ENCODE data around the gene CYGB. TPM values are rescaled to one million over a fixed set of nuclear protein-coding genes. Genes with fewer than 3 reads are reported as not detected.
A peak's percentile ranks its signal among the peaks of the same experiment; 100 is the strongest.

CYGB gene
- total RNA-seq, 3 donors from 2014 or later, result 5.9 to 37.4 (median 27.2) TPM

DNA sequence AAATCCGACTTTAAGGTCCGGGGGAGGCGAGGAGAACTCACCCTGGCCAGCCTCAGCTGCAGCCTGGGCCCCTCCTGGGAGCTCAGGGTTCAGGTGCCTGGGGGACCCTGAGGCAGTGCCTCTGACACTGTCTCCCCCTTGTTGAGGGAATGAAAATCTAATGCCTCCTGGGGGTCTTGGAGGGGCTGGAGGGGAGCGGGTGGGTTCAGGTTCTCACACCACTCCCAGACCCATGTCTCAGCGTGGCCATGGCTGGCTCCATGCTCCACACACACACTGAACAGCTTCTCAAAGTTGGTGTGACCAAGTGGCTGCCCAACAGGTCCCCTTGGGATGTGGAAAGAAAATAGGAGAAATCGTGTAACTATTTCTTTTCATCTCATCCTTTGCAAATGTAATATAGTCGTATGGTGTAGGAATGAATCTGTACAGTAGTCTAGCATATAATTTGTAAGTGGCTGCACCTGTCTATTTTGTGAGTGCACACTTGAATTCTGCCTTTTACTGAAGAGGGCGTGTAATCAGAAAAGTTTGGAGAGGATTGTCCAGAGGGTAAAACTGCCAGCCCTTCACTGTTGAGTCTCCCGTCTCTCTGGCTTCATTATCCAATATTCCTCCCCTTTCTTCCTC is 1.5 kb upstream of the CYGB start:
- Histone ChIP-seq H3K27me3 (peaks cover 0 to 7% of the 10 kb centered on the region in 2 donors), H3K4me3 (peak overlapping the region; percentile 48 to 86 (median 56)), H3K4me1 (peaks cover 0 to 8% of the 10 kb centered on the region in 2 donors), H3K9me3 (no peaks in the 10 kb centered on the region), H3K36me3 (no peaks in the 10 kb centered on the region), H3K27ac (peak overlapping the region; percentile 68 to 92)
- intact Hi-C loops (cut with DNase I; ENCODE audit: low total_unique reads), result loop anchor here (10.0 kb wide), 1 partner anchor 156 kb away; no protein-coding TSS in a partner anchor
- DNase-seq (ENCODE audit: low spot score in 2 of 2), result no peak
- TF ChIP-seq, protein P1, sequence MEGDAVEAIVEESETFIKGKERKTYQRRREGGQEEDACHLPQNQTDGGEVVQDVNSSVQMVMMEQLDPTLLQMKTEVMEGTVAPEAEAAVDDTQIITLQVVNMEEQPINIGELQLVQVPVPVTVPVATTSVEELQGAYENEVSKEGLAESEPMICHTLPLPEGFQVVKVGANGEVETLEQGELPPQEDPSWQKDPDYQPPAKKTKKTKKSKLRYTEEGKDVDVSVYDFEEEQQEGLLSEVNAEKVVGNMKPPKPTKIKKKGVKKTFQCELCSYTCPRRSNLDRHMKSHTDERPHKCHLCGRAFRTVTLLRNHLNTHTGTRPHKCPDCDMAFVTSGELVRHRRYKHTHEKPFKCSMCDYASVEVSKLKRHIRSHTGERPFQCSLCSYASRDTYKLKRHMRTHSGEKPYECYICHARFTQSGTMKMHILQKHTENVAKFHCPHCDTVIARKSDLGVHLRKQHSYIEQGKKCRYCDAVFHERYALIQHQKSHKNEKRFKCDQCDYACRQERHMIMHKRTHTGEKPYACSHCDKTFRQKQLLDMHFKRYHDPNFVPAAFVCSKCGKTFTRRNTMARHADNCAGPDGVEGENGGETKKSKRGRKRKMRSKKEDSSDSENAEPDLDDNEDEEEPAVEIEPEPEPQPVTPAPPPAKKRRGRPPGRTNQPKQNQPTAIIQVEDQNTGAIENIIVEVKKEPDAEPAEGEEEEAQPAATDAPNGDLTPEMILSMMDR (IDR thresholded peaks at IDR 0.05), result no peak
- TF ChIP-seq POLR2AphosphoS5 (IDR thresholded peaks at IDR 0.05), result no peak
- TF ChIP-seq POLR2A (IDR thresholded peaks at IDR 0.05), result no peak

DNA sequence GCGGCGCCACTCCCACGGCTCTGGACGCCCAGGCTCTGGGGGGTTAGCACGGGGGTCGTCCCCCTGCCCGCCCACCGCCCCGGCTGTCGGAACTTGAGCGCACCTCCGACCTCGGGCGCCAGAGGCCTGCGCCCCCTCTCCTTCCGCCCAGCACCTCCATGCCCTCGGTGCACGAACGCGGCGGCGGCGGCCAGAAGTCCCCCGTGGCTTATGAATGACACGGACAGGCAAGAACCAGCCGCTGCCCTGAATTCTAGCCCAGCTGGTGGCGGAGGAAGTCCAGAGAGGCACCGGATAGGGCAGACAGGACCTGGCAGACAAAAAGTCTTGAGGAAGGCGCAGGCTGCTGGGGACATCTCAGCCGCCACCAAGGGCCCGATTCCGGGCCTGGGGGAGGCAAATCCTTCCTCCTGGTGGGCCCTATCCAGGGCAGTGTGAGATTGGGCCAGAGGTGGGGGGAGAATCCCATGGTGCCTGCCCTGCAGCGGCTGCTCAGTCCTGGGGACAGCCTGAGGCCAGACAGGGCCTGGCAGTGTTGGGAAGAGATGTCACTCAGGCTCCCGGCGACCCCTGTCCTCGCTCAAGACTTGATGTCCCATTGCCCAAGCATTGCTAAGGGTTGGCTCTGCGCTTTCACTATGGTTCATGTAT is 897 bp upstream of the CYGB start:
- Histone ChIP-seq H3K27ac (peak overlapping the region; percentile 68 to 92), H3K27me3 (peaks cover 0 to 7% of the 10 kb centered on the region in 2 donors), H3K9me3 (no peaks in the 10 kb centered on the region), H3K36me3 (no peaks in the 10 kb centered on the region), H3K4me3 (peak overlapping the region; percentile 48 to 86 (median 56)), H3K4me1 (peaks cover 0 to 8% of the 10 kb centered on the region in 2 donors)
- TF ChIP-seq, protein P1 (IDR thresholded peaks at IDR 0.05), result no peak
- TF ChIP-seq POLR2A (IDR thresholded peaks at IDR 0.05) (no peak), POLR2AphosphoS5 (IDR thresholded peaks at IDR 0.05) (no peak)
- no peak for DNase-seq (ENCODE audit: low spot score in 2 of 2)
- intact Hi-C loops (cut with DNase I; ENCODE audit: low total_unique reads), result loop anchor here (10.0 kb wide), 1 partner anchor 156 kb away; no protein-coding TSS in a partner anchor

DNA sequence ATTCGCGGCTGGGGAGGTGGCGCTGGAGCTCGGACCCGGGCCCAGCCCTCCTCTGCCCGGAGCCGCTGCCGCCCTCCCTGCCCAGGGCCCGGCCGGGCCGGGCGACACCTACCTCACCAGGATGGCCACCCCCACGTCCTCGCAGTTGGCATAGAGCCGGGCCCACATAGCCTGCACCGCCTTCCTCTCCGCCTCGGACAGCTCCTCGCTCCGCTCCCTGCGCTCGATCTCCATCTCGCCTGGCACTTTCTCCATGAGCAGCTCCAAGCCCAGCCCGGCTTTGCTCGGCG is 276 bp downstream of the CYGB start:
- intact Hi-C loops (cut with DNase I; ENCODE audit: low total_unique reads), result loop anchor here (10.0 kb wide), 1 partner anchor 158 kb away; no protein-coding TSS in a partner anchor
- H3K27ac ChIP-seq, result peak overlapping the region; percentile 70 to 92
- peak in 1 of 2 donors; percentile 71 for DNase-seq (ENCODE audit: low spot score in 2 of 2)

DNA sequence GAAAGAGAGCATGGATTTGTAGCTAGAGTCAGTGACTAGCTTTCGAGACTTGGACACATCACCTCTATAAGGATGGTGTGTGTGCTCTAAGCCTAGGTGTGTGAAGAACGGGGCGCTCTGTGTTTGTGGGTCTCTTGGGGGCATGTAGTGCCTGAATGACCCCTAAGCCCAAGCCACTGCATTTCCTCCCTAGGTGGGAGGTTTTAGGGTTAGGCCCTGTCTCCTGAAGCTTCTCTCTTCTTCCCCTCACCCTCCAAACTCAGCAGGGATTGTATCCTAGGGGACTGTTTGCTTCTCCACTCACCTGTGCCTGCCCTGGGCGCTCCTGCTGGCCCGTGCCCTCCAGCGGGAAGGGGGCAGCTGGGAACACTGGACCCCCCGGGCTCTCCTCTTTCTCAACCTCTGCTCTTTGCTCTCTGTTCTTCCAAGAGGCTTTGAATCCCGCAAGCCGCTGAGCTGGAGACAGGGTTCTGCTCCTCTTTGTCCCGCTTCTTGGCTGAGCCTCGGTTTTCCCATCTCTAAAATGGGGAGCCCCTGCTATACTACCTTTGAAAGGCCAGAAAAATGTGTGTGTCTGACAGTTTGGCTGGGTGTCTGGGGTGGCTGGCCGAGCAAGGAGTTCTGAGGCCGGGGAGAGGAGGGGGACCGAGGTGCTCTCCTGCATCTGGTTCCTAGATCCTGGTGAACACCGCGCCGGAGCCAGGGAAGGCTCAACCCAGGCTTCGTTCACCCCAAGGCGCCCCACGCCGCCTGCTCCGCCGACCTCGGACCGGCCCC is 810 bp downstream of the CYGB start:
- no peak for TF ChIP-seq POLR2AphosphoS5 (IDR thresholded peaks at IDR 0.05)
- TF ChIP-seq, protein P1 (IDR thresholded peaks at IDR 0.05), result no peak
- no peak for TF ChIP-seq POLR2A (IDR thresholded peaks at IDR 0.05)
- no peak for DNase-seq (ENCODE audit: low spot score in 2 of 2)
- H3K4me1 ChIP-seq, result peaks cover 0 to 8% of the 10 kb centered on the region in 2 donors
- no peaks in the 10 kb centered on the region for H3K9me3 ChIP-seq
- H3K27me3 ChIP-seq, result peaks cover 0 to 7% of the 10 kb centered on the region in 2 donors
- peak overlapping the region; percentile 48 to 86 (median 56) for H3K4me3 ChIP-seq
- H3K36me3 ChIP-seq, result no peaks in the 10 kb centered on the region
- H3K27ac ChIP-seq, result peak overlapping the region; percentile 70 to 92
- intact Hi-C loops (cut with DNase I; ENCODE audit: low total_unique reads), result loop anchor here (10.0 kb wide), 1 partner anchor 158 kb away; no protein-coding TSS in a partner anchor

More for the DNA sequence above, 276 bp downstream of the CYGB start:
- Histone ChIP-seq H3K4me3 (peak overlapping the region; percentile 48 to 86 (median 56)), H3K4me1 (peaks cover 0 to 8% of the 10 kb centered on the region in 2 donors), H3K9me3 (no peaks in the 10 kb centered on the region), H3K36me3 (no peaks in the 10 kb centered on the region), H3K27me3 (peaks cover 0 to 7% of the 10 kb centered on the region in 2 donors)
- TF ChIP-seq POLR2AphosphoS5 (IDR thresholded peaks at IDR 0.05), result no peak
- TF ChIP-seq POLR2A (IDR thresholded peaks at IDR 0.05), result no peak
- TF ChIP-seq, protein P1 (IDR thresholded peaks at IDR 0.05), result no peak
